ENCODE measurements around the gene COL4A2.

The COL4A2 gene

GRCh38 chr13:110414931-110415330 lies 107.8 kb downstream of the COL4A2 start:
- H4K20me1 ChIP-seq (ENCODE audit: insufficient read depth, low read length) = no peaks in the 10 kb centered on the region

GRCh38 chr13:110415669-110416068 lies 108.6 kb downstream of the COL4A2 start:
- H3K4me1 ChIP-seq (ENCODE audit: insufficient read depth, low read length, severe bottlenecking) = no peaks in the 10 kb centered on the region
- H3K9ac ChIP-seq (ENCODE audit: low read length) = no peak overlapping the region
- no peaks in the 10 kb centered on the region for H3K9me2 ChIP-seq (ENCODE audit: low read depth, low read length)
- TF ChIP-seq CTCF (IDR thresholded peaks at IDR 0.05; ENCODE audit: low read length) (no peak), EZH2 (IDR thresholded peaks at IDR 0.05; ENCODE audit: borderline replicate concordance, low read length) (no peak)
- no peaks in the 10 kb centered on the region for H3K36me3 ChIP-seq (ENCODE audit: insufficient read depth, low read length)
- H4K20me1 ChIP-seq (ENCODE audit: insufficient read depth, low read length) = no peaks in the 10 kb centered on the region
- no peak overlapping the region for H3K27ac ChIP-seq (ENCODE audit: low read depth, low read length, poor library complexity, severe bottlenecking)
- H2AFZ ChIP-seq (ENCODE audit: low read length) = no peak overlapping the region
- no peaks in the 10 kb centered on the region for H3K79me2 ChIP-seq (ENCODE audit: insufficient read depth, low read length)
- H3K4me2 ChIP-seq (ENCODE audit: low read length) = no peak overlapping the region
- H3K27me3 ChIP-seq (ENCODE audit: insufficient read depth, low read length) = peaks cover 8% of the 10 kb centered on the region; the same call in 1 of the 2 replicates
- no peaks in the 10 kb centered on the region for H3K9me3 ChIP-seq (ENCODE audit: low read length)
- no peak overlapping the region for H3K4me3 ChIP-seq (ENCODE audit: low read depth, low read length, poor library complexity, severe bottlenecking)
- no peaks in the 10 kb centered on the region for H3F3A ChIP-seq (ENCODE audit: insufficient read depth, low read length)

More at GRCh38 chr13:110414931-110415330, 107.8 kb downstream of the COL4A2 start:
- H3K4me1 ChIP-seq (ENCODE audit: insufficient read depth, low read length, severe bottlenecking) = no peaks in the 10 kb centered on the region
- no peak overlapping the region for H2AFZ ChIP-seq (ENCODE audit: low read length)
- no peaks in the 10 kb centered on the region for H3K9me3 ChIP-seq (ENCODE audit: low read length)
- no peak overlapping the region for H3K27ac ChIP-seq (ENCODE audit: low read depth, low read length, poor library complexity, severe bottlenecking)
- H3K4me2 ChIP-seq (ENCODE audit: low read length) = no peak overlapping the region
- H3K79me2 ChIP-seq (ENCODE audit: insufficient read depth, low read length) = no peaks in the 10 kb centered on the region
- peaks cover 8% of the 10 kb centered on the region; the same call in 1 of the 2 replicates for H3K27me3 ChIP-seq (ENCODE audit: insufficient read depth, low read length)
- no peak overlapping the region for H3K9ac ChIP-seq (ENCODE audit: low read length)
- TF ChIP-seq EZH2 (IDR thresholded peaks at IDR 0.05; ENCODE audit: borderline replicate concordance, low read length) (no peak), CTCF (IDR thresholded peaks at IDR 0.05; ENCODE audit: low read length) (no peak)
- H3F3A ChIP-seq (ENCODE audit: insufficient read depth, low read length) = no peaks in the 10 kb centered on the region
- H3K9me2 ChIP-seq (ENCODE audit: low read depth, low read length) = no peaks in the 10 kb centered on the region
- H3K4me3 ChIP-seq (ENCODE audit: low read depth, low read length, poor library complexity, severe bottlenecking) = no peak overlapping the region
- H3K36me3 ChIP-seq (ENCODE audit: insufficient read depth, low read length) = no peaks in the 10 kb centered on the region

GRCh38 chr13:110416131-110417025 lies 109.3 kb downstream of the COL4A2 start:
- no peak overlapping the region for H3K4me2 ChIP-seq (ENCODE audit: low read length)
- TF ChIP-seq EZH2 (IDR thresholded peaks at IDR 0.05; ENCODE audit: borderline replicate concordance, low read length) (no peak), CTCF (IDR thresholded peaks at IDR 0.05; ENCODE audit: low read length) (no peak)
- no peak overlapping the region for H2AFZ ChIP-seq (ENCODE audit: low read length)
- no peak overlapping the region for H3K9ac ChIP-seq (ENCODE audit: low read length)
- H3K79me2 ChIP-seq (ENCODE audit: insufficient read depth, low read length) = no peaks in the 10 kb centered on the region
- peaks cover 8% of the 10 kb centered on the region; the same call in 1 of the 2 replicates for H3K27me3 ChIP-seq (ENCODE audit: insufficient read depth, low read length)
- H3K4me3 ChIP-seq (ENCODE audit: low read depth, low read length, poor library complexity, severe bottlenecking) = no peak overlapping the region
- no peak overlapping the region for H3K27ac ChIP-seq (ENCODE audit: low read depth, low read length, poor library complexity, severe bottlenecking)
- no peaks in the 10 kb centered on the region for H3K9me2 ChIP-seq (ENCODE audit: low read depth, low read length)
- no peaks in the 10 kb centered on the region for H3K4me1 ChIP-seq (ENCODE audit: insufficient read depth, low read length, severe bottlenecking)
- no peaks in the 10 kb centered on the region for H3K9me3 ChIP-seq (ENCODE audit: low read length)
- H3K36me3 ChIP-seq (ENCODE audit: insufficient read depth, low read length) = no peaks in the 10 kb centered on the region
- no peaks in the 10 kb centered on the region for H4K20me1 ChIP-seq (ENCODE audit: insufficient read depth, low read length)
- no peaks in the 10 kb centered on the region for H3F3A ChIP-seq (ENCODE audit: insufficient read depth, low read length)
